Stomach (tissue), 9 donors: ENCODE measurements around the gene RTTN. TPM values are rescaled to one million over a fixed set of nuclear protein-coding genes. Genes with fewer than 3 reads are reported as not detected.

Experiments used
- DNase-seq, 2 donors: peaks; one replicate each; pipeline versions ENCODE4 v3.0.0 to v3.0.0-alpha.2; 2013 to 2019
- H3K27ac ChIP-seq, 5 donors: fragments of 200-600 bp in 4 of 5; sonication (generic) in 4 of 5; one replicate each; pipeline ENCODE4 v1.5.1; 2013 to 2019; ENCODE audit warnings: mild to moderate bottlenecking in 1 of 5, moderate library complexity in 1 of 5
- H3K27me3 ChIP-seq, 3 donors: fragments of 200-600 bp; sonication (generic); one replicate each; pipeline ENCODE4 v1.5.1; 2017 to 2019; ENCODE audit warnings: mixed run types in 1 of 3
- H3K36me3 ChIP-seq, 4 donors: fragments of 200-600 bp; sonication (generic); 1 replicate in 3 of 4; 2 replicates in 1 of 4; pipeline ENCODE4 v1.5.1; 2016 to 2019
- H3K4me1 ChIP-seq, 4 donors: fragments of 200-600 bp; sonication (generic); one replicate each; pipeline ENCODE4 v1.5.1; 2016 to 2019
- H3K4me3 ChIP-seq, 4 donors: fragments of 200-600 bp; sonication (generic) in 3 of 4; one replicate each; pipeline ENCODE4 v1.5.1; 2016 to 2019; ENCODE audit warnings: mild to moderate bottlenecking in 1 of 4
- H3K9me3 ChIP-seq, 4 donors: fragments of 200-600 bp; sonication (generic); one replicate each; pipeline ENCODE4 v1.5.1; 2016 to 2019
- EP300 ChIP-seq: sonication (generic); formaldehyde crosslinking; IDR thresholded peaks from one replicate; pipeline ENCODE4 v1.6.1; 2017; ENCODE audit warnings: antibody characterized with exemption
- POLR2A ChIP-seq, 4 donors: fragments of 450-650 bp; IDR thresholded peaks; one replicate each; pipeline ENCODE4 v1.6.1; 2016; ENCODE audit warnings: antibody characterized with exemption in 4 of 4, control low read depth in 2 of 4, mild to moderate bottlenecking in 1 of 4, moderate library complexity in 1 of 4
- POLR2AphosphoS5 ChIP-seq, 3 donors: sonication (generic); formaldehyde crosslinking; IDR thresholded peaks; one replicate each; pipeline ENCODE4 v1.6.1; 2016; ENCODE audit warnings: antibody characterized with exemption in 3 of 3
- WGBS, 5 donors: extraction: QIAGEN DNeasy Blood & Tissue Kit in 3 of 5; methylation state at CpG; one replicate each; pipeline versions ENCODE4 v1.1.5 to v1.1.7; 2013 to 2018; 5-methylcytosine and 5-hydroxymethylcytosine counted together
- intact Hi-C: fragments of 100-400 bp; cut with DNase I; formaldehyde crosslinking; loops from one replicate; pipeline ENCODE4 v1.15.1; 2023; ENCODE audit warnings: low total_unique reads
- polyA plus RNA-seq, 3 donors: library from polyadenylated mRNA; stranded (reverse); fragments of 200-250 nt; gene quantifications; one replicate each; pipeline ENCODE4 v1.2.3, GENCODE V29; 2013
- total RNA-seq, 5 donors: library from RNA; depleted of rRNA; stranded (reverse); fragments of >200 nt; gene quantifications; one replicate each; pipeline versions ENCODE4 v1.1.0 to v1.2.3, GENCODE V29; 2014 to 2016
- TF ChIP-seq, protein P1 (sequence below), 7 experiments: fragments of 450-650 bp in 4 of 7; fragments of 200-600 bp in 3 of 7; sonication (generic) in 3 of 7; IDR thresholded peaks; one replicate each; pipeline ENCODE4 v1.5.1; 2016 to 2019; ENCODE audit warnings: antibody characterized with exemption in 7 of 7, control low read depth in 2 of 7, mild to moderate bottlenecking in 1 of 7
- donor health status: healthy with polysubstance abuse.
- donor health status: Bipolar disorder and iron deficiency.
- donor health status: healthy.

Gene RTTN
- total and polyA plus RNA-seq, 8 donors: 2.1 to 52.1 (median 10.2) TPM

DNA sequence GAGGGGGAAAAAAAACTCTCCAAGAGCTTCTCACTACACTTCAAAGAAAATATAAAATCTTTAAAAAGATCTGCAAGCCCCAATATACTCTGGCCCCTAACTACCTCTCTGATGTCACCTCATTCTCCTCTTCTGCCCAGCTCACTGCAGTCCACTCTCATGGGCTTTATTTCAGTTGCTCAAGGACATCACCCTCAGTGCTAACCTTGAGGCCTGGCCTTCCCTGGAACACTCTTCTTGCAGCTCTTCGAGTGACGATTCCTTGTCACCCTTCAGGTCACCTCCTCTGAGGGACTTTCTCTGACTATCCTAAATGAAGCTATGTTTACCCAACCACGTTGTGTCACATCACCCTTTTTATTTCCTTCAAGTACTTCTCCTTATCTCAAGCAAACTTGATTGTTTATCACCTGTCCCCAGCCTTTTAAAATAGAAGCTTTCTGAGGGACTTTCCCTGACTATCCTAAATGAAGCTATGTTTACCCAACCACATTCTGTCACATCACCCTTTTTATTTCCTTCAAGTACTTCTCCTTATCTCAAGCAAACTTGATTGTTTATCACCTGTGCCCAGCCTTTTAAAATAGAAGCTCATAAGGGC is 10.4 kb downstream of the RTTN start:
- H3K27ac ChIP-seq: no peak overlapping the region
- H3K4me1 ChIP-seq: no peaks in the 10 kb centered on the region
- no peak for DNase-seq
- WGBS, 5 donors: 59 to 69% (median 61%) methylated on average over 3 of the region's 3 CpGs
- H3K4me3 ChIP-seq: no peak overlapping the region
- intact Hi-C loops: loop anchor here (5.0 kb wide), 1 partner anchor 237 kb away; no protein-coding TSS in a partner anchor
- no peak for TF ChIP-seq POLR2A (IDR thresholded peaks at IDR 0.05)
- TF ChIP-seq POLR2AphosphoS5 (IDR thresholded peaks at IDR 0.05): no peak
- no peak for TF ChIP-seq EP300
- TF ChIP-seq, protein P1, sequence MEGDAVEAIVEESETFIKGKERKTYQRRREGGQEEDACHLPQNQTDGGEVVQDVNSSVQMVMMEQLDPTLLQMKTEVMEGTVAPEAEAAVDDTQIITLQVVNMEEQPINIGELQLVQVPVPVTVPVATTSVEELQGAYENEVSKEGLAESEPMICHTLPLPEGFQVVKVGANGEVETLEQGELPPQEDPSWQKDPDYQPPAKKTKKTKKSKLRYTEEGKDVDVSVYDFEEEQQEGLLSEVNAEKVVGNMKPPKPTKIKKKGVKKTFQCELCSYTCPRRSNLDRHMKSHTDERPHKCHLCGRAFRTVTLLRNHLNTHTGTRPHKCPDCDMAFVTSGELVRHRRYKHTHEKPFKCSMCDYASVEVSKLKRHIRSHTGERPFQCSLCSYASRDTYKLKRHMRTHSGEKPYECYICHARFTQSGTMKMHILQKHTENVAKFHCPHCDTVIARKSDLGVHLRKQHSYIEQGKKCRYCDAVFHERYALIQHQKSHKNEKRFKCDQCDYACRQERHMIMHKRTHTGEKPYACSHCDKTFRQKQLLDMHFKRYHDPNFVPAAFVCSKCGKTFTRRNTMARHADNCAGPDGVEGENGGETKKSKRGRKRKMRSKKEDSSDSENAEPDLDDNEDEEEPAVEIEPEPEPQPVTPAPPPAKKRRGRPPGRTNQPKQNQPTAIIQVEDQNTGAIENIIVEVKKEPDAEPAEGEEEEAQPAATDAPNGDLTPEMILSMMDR (IDR thresholded peaks at IDR 0.05): no peak
- no peaks in the 10 kb centered on the region for H3K27me3 ChIP-seq
- H3K36me3 ChIP-seq: peaks cover 11 to 86% (median 83%) of the 10 kb centered on the region in 4 donors
- no peaks in the 10 kb centered on the region for H3K9me3 ChIP-seq

DNA sequence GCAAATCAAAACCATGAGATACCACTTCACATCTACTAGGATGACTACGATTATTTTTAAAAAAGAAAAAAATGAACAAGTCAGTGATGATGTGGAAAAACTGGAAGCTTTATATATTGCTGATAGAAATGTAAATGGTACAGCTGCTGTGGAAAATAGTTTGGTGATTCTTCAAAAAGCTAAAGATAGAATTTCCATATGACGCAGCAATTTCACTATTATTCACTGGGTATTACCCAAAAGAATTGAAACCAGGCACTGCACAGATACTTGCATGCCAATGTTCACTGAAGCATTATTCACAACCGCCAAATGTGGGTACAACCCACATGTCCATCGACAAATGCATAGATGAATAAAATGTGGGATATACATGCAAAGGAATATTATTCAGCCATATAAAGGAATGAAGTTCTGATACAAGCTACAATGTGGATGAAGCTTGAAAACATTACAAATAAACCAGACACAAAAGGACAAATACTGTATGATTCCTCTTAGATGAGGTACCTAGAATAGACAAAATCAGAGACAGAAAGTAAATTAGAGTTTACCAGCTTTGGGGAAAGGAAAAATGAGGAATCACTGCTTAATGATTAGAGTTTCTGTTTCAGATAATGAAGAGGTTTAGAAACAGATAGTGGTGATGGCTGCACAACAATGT is 11.1 kb downstream of the RTTN start:
- no peak overlapping the region for H3K27ac ChIP-seq
- H3K27me3 ChIP-seq: no peaks in the 10 kb centered on the region
- intact Hi-C loops: no loop called here
- WGBS, 5 donors: 84 to 93% (median 85%) methylated on average over 4 of the region's 4 CpGs
- peaks cover 11 to 90% (median 83%) of the 10 kb centered on the region in 4 donors for H3K36me3 ChIP-seq
- no peaks in the 10 kb centered on the region for H3K4me1 ChIP-seq
- TF ChIP-seq POLR2A (IDR thresholded peaks at IDR 0.05): no peak
- TF ChIP-seq POLR2AphosphoS5 (IDR thresholded peaks at IDR 0.05): no peak
- no peak for TF ChIP-seq EP300
- TF ChIP-seq, protein P1 (IDR thresholded peaks at IDR 0.05): no peak
- no peak overlapping the region for H3K4me3 ChIP-seq
- H3K9me3 ChIP-seq: no peaks in the 10 kb centered on the region
- DNase-seq: no peak

DNA sequence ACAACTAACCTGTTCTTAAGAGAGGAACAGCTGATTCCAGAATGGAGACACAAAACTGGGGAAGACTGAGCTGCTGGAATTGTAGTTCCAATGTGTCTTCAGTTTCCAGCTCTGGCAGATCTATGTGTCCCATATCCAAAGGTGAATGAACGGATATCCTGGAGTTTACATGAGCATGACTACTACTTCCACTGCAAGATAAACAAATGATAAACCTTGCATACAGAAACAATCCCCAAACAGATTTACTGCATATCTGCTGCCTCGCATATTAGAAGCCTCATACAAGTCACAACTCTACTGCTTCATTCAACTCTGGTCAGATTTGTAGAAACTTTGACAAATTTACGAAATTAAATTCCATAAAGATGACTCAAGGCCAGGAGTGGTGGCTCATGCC is 15.0 kb downstream of the RTTN start:
- no peaks in the 10 kb centered on the region for H3K4me1 ChIP-seq
- no peak overlapping the region for H3K4me3 ChIP-seq
- WGBS, 5 donors: 72 to 81% (median 75%) methylated on average over 3 of the region's 3 CpGs
- TF ChIP-seq POLR2A (IDR thresholded peaks at IDR 0.05) (no peak), POLR2AphosphoS5 (IDR thresholded peaks at IDR 0.05) (no peak), EP300 (no peak)
- TF ChIP-seq, protein P1 (IDR thresholded peaks at IDR 0.05): no peak
- H3K27ac ChIP-seq: no peak overlapping the region
- intact Hi-C loops: no loop called here
- no peaks in the 10 kb centered on the region for H3K9me3 ChIP-seq
- H3K36me3 ChIP-seq: peaks cover 5 to 88% (median 88%) of the 10 kb centered on the region in 4 donors
- H3K27me3 ChIP-seq: no peaks in the 10 kb centered on the region
- DNase-seq: no peak

DNA sequence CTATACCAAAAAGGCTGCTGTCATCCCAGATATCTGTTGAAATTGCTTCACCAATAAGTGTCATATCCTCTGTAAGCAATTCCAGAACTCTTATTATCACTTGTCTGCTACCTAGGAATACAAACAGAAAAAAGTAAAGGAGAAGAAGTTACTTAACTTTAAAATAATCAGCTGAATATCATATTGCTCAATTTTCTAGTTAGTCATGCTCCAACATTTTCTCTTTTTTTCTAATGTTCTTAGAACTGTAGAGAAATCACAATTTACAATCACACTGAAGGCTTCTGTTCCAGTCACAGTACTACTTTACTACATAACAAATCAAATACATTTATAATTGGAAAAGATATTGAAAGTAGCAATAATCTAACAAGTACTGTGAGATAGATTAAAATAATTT is 17.4 kb downstream of the RTTN start:
- Histone ChIP-seq H3K4me3 (no peak overlapping the region), H3K36me3 (peaks cover 5 to 81% (median 78%) of the 10 kb centered on the region in 4 donors), H3K9me3 (no peaks in the 10 kb centered on the region), H3K4me1 (no peaks in the 10 kb centered on the region), H3K27me3 (no peaks in the 10 kb centered on the region), H3K27ac (no peak overlapping the region)
- TF ChIP-seq, protein P1 (IDR thresholded peaks at IDR 0.05): no peak
- intact Hi-C loops: no loop called here
- DNase-seq: no peak
